Activated CD4-positive, alpha-beta T cell treated with anti-CD3 and anti-CD28 coated beads, Interleukin-10, Interleukin-2, amounts not matched to agents 100 ng/mL and 50 ng/mL, durations not matched to agents 16 hours and 8 hours (primary cell): ENCODE results near the gene NEO1.
A peak's percentile ranks its signal among the peaks of the same experiment; 100 is the strongest.
"Not testable (repeated sequence)": the region's sequence is repeated elsewhere in the genome, so short reads cannot be mapped to it uniquely, and the experiment has no call there.

Source experiments
- DNase-seq: peaks from one replicate; pipeline ENCODE4 v3.0.0-alpha.2; 2020

The NEO1 gene

GRCh38 chr15:73275862-73276261 is 223.6 kb downstream of the NEO1 start:
- DNase-seq, result no peak

- DNase-seq, result no peak
Observed at GRCh38 chr15:73282567-73283365, 230.5 kb downstream of the NEO1 start.

GRCh38 chr15:73283366-73283962 is 231.2 kb downstream of the NEO1 start:
- DNase-seq, result no peak

- no peak for DNase-seq
Observed at GRCh38 chr15:73284090-73284716, 231.9 kb downstream of the NEO1 start.

GRCh38 chr15:73286311-73286710 is 234.0 kb downstream of the NEO1 start:
- DNase-seq, result no peak

- DNase-seq, result no peak
Observed at GRCh38 chr15:73287019-73287418, 234.8 kb downstream of the NEO1 start.

GRCh38 chr15:73291441-73291840 is 239.2 kb downstream of the NEO1 start:
- DNase-seq, result no peak

- no peak for DNase-seq
Observed at GRCh38 chr15:73293773-73294172, 241.5 kb downstream of the NEO1 start.

GRCh38 chr15:73295630-73296286 is 243.5 kb downstream of the NEO1 start:
- no peak for DNase-seq

GRCh38 chr15:73296609-73297353 is 244.5 kb downstream of the NEO1 start:
- no peak for DNase-seq

- no peak for DNase-seq
Observed at GRCh38 chr15:73298522-73299245, 246.4 kb downstream of the NEO1 start.

- not testable (repeated sequence) for DNase-seq
Observed at GRCh38 chr15:73300286-73300685, 248.0 kb downstream of the NEO1 start.

GRCh38 chr15:73303636-73304035 is 251.4 kb downstream of the NEO1 start:
- no peak for DNase-seq

GRCh38 chr15:73305331-73306211 is 253.3 kb downstream of the NEO1 start:
- DNase-seq, result peak; percentile 47

GRCh38 chr15:73308305-73308704 is 256.0 kb downstream of the NEO1 start:
- no peak for DNase-seq

GRCh38 chr15:73313861-73314260 is 261.6 kb downstream of the NEO1 start:
- DNase-seq, result no peak

GRCh38 chr15:73317651-73318462 is 265.6 kb downstream of the NEO1 start:
- DNase-seq, result no peak

- no peak for DNase-seq
Observed at GRCh38 chr15:73318463-73319351, 266.4 kb downstream of the NEO1 start.
